ENCODE results near the gene NCEH1.

- TF ChIP-seq CTCF (IDR thresholded peaks at IDR 0.05) = no peak
- no peak for TF ChIP-seq POLR2A (IDR thresholded peaks at IDR 0.05)
- no peak for TF ChIP-seq EP300 (IDR thresholded peaks at IDR 0.05)
Observed at GRCh38 chr3:172616031-172616461, 94.8 kb downstream of the NCEH1 start.
